HG03108 (cell line): ENCODE results near the gene RRAS.
"Not testable (repeated sequence)": the region's sequence is repeated elsewhere in the genome, so short reads cannot be mapped to it uniquely, and the experiment has no call there.

Experiments used
- ATAC-seq: cut with Tn5 transposase; IDR thresholded peaks from one replicate; pipeline ENCODE4 v1.9.1; 2021; ENCODE audit warnings: moderate library complexity; ENCODE audit not compliant: unreplicated experiment

Gene RRAS

GRCh38 chr19:49633273-49633672 is 6.7 kb downstream of the RRAS start:
- not testable (repeated sequence) for ATAC-seq

GRCh38 chr19:49632576-49632975 is 7.4 kb downstream of the RRAS start:
- ATAC-seq: no peak

GRCh38 chr19:49631610-49632192 is 8.2 kb downstream of the RRAS start:
- ATAC-seq: no peak

- ATAC-seq: no peak
These were observed 8.8 kb downstream of the RRAS start for GRCh38 chr19:49631014-49631588.

GRCh38 chr19:49629659-49630058 is 10.3 kb downstream of the RRAS start:
- ATAC-seq: no peak

GRCh38 chr19:49626226-49626625 is 13.7 kb downstream of the RRAS start:
- no peak for ATAC-seq

GRCh38 chr19:49624967-49625910 is 14.7 kb downstream of the RRAS start:
- ATAC-seq: no peak

GRCh38 chr19:49617860-49618259 is 22.1 kb downstream of the RRAS start:
- not testable (repeated sequence) for ATAC-seq

- no peak for ATAC-seq
These were observed 23.0 kb downstream of the RRAS start for GRCh38 chr19:49616945-49617344.

- ATAC-seq: no peak
These were observed 23.4 kb downstream of the RRAS start for GRCh38 chr19:49616532-49616931.

GRCh38 chr19:49615861-49616260 is 24.1 kb downstream of the RRAS start:
- ATAC-seq: no peak

- no peak for ATAC-seq
These were observed 25.7 kb downstream of the RRAS start for GRCh38 chr19:49614096-49614833.

GRCh38 chr19:49613374-49613773 is 26.6 kb downstream of the RRAS start:
- ATAC-seq: no peak

- no peak for ATAC-seq
These were observed 30.3 kb downstream of the RRAS start for GRCh38 chr19:49609499-49610092.

- no peak for ATAC-seq
These were observed 34.3 kb downstream of the RRAS start for GRCh38 chr19:49605605-49606004.

- ATAC-seq: no peak
These were observed 37.1 kb downstream of the RRAS start for GRCh38 chr19:49602806-49603205.

GRCh38 chr19:49601482-49602038 is 38.4 kb downstream of the RRAS start:
- ATAC-seq: no peak

- no peak for ATAC-seq
These were observed 40.3 kb downstream of the RRAS start for GRCh38 chr19:49599378-49600295.

- no peak for ATAC-seq
These were observed 42.3 kb downstream of the RRAS start for GRCh38 chr19:49597703-49597974.
